ENCODE results near the gene SPRY2.
"Not testable (repeated sequence)": the region's sequence is repeated elsewhere in the genome, so short reads cannot be mapped to it uniquely, and the experiment has no call there.

The SPRY2 gene

GRCh38 chr13:80341101-80341755, at the start of gene SPRY2:
Gene SPRY2 (minus strand): TSS chr13:80341126. CDS start chr13:80337705, 3,421 bp downstream.
- DNase-seq: no peak

- no peak for DNase-seq
Observed at GRCh38 chr13:80390338-80390737, 49.4 kb upstream of the SPRY2 start.

GRCh38 chr13:80389073-80390038, 48.4 kb upstream of the SPRY2 start:
- no peak for DNase-seq

GRCh38 chr13:80388506-80388905, 47.6 kb upstream of the SPRY2 start:
- no peak for DNase-seq

- DNase-seq: no peak
Observed at GRCh38 chr13:80386592-80386991, 45.7 kb upstream of the SPRY2 start.

GRCh38 chr13:80386002-80386401, 45.1 kb upstream of the SPRY2 start:
- DNase-seq: no peak

- no peak for DNase-seq
Observed at GRCh38 chr13:80382576-80382975, 41.6 kb upstream of the SPRY2 start.

GRCh38 chr13:80379245-80379644, 38.3 kb upstream of the SPRY2 start:
- no peak for DNase-seq

- DNase-seq: no peak
Observed at GRCh38 chr13:80376554-80376953, 35.6 kb upstream of the SPRY2 start.

- DNase-seq: no peak
Observed at GRCh38 chr13:80374901-80375300, 34.0 kb upstream of the SPRY2 start.

GRCh38 chr13:80374444-80374843, 33.5 kb upstream of the SPRY2 start:
- no peak for DNase-seq

- no peak for DNase-seq
Observed at GRCh38 chr13:80371840-80372509, 31.0 kb upstream of the SPRY2 start.

- no peak for DNase-seq
Observed at GRCh38 chr13:80367473-80367872, 26.5 kb upstream of the SPRY2 start.

GRCh38 chr13:80363890-80364503, 23.1 kb upstream of the SPRY2 start:
- no peak for DNase-seq

- no peak for DNase-seq
Observed at GRCh38 chr13:80362481-80362880, 21.6 kb upstream of the SPRY2 start.

- DNase-seq: no peak
Observed at GRCh38 chr13:80361883-80362327, 21.0 kb upstream of the SPRY2 start.

- no peak for DNase-seq
Observed at GRCh38 chr13:80361298-80361697, 20.4 kb upstream of the SPRY2 start.

GRCh38 chr13:80360453-80360800, 19.5 kb upstream of the SPRY2 start:
- no peak for DNase-seq

GRCh38 chr13:80359778-80360452, 19.0 kb upstream of the SPRY2 start:
- DNase-seq: no peak

- DNase-seq: no peak
Observed at GRCh38 chr13:80359414-80359777, 18.5 kb upstream of the SPRY2 start.

GRCh38 chr13:80355496-80356094, 14.7 kb upstream of the SPRY2 start:
- not testable (repeated sequence) for DNase-seq

- no peak for DNase-seq
Observed at GRCh38 chr13:80348750-80349149, 7.8 kb upstream of the SPRY2 start.

All from activated CD4-positive, alpha-beta T cell treated with anti-CD3 and anti-CD28 coated beads, Interleukin-2, amount 50 U/mL, for 1 hour (primary cell).